HG03565 (cell line): ENCODE results near the gene DMRTB1.

Experiments used
- ATAC-seq: cut with Tn5 transposase; IDR thresholded peaks from one replicate; pipeline ENCODE4 v1.9.1; 2021; ENCODE audit warnings: mild to moderate bottlenecking, moderate library complexity; ENCODE audit not compliant: unreplicated experiment

DMRTB1 gene

GRCh38 chr1:53484705-53485477, 25.7 kb downstream of the DMRTB1 start:
- ATAC-seq: no peak

GRCh38 chr1:53485478-53486394, 26.5 kb downstream of the DMRTB1 start:
- no peak for ATAC-seq

DNA sequence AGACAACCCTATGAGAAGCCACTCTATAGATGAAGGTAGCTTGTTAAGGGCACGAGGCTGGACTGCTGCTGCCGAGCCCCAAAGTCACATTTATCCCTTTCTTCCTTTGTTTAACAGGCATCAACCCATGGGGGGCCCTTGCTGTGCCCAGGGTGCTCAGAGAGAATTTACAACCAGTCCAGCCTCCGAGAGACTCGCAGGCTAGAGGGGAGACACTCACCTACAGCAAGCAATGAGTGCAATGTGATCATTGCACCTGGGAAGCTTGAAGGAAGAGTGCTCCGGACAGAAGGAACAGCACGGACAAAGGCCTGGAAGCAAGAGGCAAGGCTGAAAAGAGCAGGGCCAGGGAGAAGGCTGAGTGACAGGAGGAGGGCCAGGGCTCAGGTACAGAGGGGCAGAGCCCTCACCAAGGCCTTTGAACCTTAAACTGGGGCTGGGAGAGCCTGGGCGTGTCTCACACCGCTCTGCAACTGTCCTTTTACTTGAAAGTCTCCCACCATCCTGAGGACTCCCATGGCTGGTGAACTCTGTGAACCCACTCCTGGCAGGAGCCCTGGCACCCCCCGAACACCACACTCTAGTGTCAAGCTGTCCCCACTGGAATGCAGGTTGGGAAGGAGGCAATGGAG, 27.3 kb downstream of the DMRTB1 start:
- ATAC-seq: no peak

GRCh38 chr1:53490351-53490750, 31.2 kb downstream of the DMRTB1 start:
- ATAC-seq: no peak

DNA sequence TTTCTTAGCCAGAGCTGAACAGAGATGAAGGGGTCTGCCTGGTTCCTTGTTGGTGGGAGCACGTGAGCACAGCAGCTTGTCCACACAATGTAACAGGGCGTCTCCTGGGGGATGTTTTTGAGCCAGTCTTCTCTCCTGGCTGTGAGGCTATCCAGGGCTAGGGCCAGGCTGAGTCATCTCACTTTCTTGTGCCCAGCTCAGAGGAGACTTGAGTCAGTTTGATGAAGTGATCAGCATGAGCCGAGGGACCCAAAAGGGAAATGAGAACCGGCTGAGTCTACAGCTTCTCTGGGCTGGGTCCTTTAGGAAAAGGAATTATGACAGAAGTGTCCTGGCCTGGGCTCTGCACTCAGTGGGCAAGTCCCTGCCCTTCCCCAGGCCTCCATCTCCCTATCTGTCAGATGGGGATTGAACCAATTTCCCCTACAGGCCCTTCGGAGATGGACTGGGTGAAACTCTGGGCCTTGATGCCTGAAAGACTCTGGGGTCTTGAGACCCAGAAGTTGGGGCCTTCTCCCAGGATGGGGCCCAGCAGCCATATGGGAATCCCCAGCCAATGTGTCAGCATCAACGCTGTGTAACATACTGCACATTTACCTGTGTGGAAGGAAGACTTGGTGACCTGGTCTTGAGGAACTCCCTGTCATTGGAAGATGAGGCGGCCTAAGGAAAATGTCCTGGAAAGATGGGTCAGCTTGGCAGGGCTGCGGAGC, 36.6 kb downstream of the DMRTB1 start:
- ATAC-seq: no peak

GRCh38 chr1:53498555-53499131, 39.4 kb downstream of the DMRTB1 start:
- no peak for ATAC-seq

- no peak for ATAC-seq
Measured at GRCh38 chr1:53499257-53500203, 40.3 kb downstream of the DMRTB1 start.

DNA sequence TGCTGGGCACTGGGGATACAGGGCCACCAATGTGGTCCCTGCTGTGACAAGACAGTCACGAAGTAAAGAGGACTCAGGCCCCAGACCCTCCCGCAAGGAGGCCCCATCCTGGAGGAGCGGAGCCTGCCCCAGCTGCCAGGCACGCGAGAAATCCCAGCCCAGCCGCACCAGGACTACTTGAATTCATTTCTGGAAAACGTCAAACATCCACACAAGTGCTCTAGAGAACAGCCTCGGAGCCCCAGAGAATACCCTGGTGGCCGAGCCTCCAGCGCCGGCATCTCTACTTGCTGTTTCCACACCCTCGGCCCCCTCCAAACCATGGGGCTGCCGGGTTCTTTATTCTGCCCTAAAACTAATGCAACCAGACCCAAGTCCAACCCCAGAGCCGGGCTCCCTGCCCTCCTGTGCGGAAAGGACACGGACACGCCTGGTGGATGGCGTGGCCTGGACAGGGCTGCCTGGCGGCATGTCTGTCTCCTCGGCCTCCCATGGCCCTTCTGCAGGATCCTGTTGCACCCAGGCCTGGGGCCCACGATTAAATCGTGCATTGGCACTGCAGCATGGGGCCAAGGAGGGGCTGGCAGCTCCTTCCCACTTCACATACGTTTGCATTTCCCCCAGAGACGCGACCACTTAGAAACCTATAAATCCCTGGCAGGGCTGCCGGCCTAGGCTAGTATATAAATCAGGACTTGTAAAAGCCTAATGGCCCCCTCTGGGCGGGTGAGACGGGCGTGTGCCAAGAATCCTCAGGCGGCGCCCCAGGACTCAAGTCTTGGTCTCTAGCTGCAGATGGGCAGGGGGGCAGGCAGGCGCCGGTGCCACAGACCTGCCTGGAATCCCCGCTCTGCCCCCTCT, 41.2 kb downstream of the DMRTB1 start:
- ATAC-seq: no peak

- no peak for ATAC-seq
Measured at GRCh38 chr1:53501065-53502005, 42.1 kb downstream of the DMRTB1 start.

DNA sequence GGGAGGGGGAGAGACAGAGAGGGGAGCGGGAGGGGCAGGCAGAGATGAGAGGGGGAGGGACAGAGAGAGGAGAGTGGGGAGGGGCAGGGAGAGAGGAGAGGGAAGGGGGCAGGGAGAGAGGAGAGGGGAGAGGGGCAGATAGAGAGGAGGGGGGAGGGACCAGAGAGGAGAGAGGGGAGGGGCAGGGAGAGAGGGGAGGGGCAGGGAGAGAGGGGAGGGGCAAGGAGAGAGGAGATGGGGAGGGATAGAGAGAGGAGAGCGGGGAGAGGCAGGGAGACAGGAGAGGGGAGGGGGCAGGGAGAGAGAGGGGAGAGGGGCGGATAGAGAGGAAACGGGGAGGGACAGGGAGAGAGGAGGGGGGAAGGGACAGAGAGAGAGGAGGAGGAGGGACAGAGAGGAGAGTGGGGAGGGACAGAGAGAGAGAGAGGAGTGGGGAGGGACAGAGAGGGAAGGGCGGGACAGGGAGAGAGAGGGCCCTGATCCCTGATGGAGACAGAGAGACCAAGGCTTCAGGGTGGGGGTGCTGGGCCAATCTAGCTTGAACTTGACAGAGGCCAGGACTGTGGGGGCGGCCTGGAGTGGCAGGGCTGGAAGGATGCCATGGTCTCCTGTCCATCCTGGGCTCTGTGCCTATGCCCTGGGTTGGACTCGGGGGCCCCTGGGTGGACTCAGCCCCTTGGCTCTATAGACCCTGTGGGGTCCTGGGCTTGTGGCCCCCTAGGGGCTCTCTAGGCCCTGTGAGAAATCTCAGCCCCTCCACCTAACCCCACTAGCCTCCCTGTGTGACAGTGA, 43.6 kb downstream of the DMRTB1 start:
- ATAC-seq: no peak

GRCh38 chr1:53503433-53504217, 44.4 kb downstream of the DMRTB1 start:
- ATAC-seq: no peak

GRCh38 chr1:53504901-53505300, 45.7 kb downstream of the DMRTB1 start:
- no peak for ATAC-seq

- no peak for ATAC-seq
Measured at GRCh38 chr1:53505401-53505800, 46.2 kb downstream of the DMRTB1 start.

DNA sequence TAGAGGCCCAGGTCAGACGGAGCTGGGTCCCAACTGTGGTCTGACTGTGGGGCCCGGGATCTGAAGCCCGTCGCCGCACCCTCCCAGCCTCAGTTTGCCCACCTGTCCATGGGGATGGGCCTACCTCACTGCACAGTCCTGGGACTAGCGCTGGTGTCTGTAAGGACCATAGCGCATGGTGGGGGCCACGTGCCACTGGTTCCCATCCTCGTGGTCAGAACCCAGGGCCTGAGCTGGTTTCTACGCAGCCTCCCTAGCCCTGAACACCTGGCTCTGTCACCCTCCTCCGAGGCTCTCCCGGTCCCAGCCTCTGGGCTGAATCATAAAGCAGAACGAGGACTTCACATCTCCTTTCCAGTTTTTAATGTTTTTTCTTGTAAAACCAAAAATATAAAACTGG, 46.7 kb downstream of the DMRTB1 start:
- ATAC-seq: no peak

- no peak for ATAC-seq
Measured at GRCh38 chr1:53506355-53507050, 47.3 kb downstream of the DMRTB1 start.
